HEK293 (cell line): Measurements from ENCODE around the gene FRMD4A.

Experiments used
- CTCF ChIA-PET: fragments of 350-600 bp; formaldehyde crosslinking; extraction: SDS; loops from one replicate; lab custom pipeline; 2021; ENCODE audit warnings: antibody characterized with exemption; lab: Yijun Ruan, JAX
- POLR2A ChIA-PET: fragments of 300-600 bp; formaldehyde crosslinking; extraction: SDS; loops from one replicate; lab custom pipeline; 2020; ENCODE audit warnings: antibody characterized with exemption, inconsistent platforms; lab: Yijun Ruan, JAX
- H3K27ac ChIP-seq: fragments of 200-500 bp; sonication (Bioruptor generic); 2 replicates; pipeline ENCODE4 v1.5.1; 2014; ENCODE audit warnings: low read depth, low read length, control low read depth, inconsistent platforms; ENCODE audit errors: extremely low read depth
- H3K36me3 ChIP-seq, 2 experiments: fragments of 200-500 bp in 1 of 2; sonication (Bioruptor generic) in 1 of 2; 1 replicate in 1 of 2; 2 replicates in 1 of 2; pipeline ENCODE4 v1.5.1; 2014 to 2017; ENCODE audit warnings: inconsistent platforms in 2 of 2, low read length in 2 of 2; ENCODE audit not compliant: control insufficient read depth in 2 of 2, insufficient read depth in 1 of 2
- H3K4me1 ChIP-seq: fragments of 200-500 bp; sonication (Bioruptor generic); 2 replicates; pipeline ENCODE4 v1.5.1; 2014; ENCODE audit warnings: mild to moderate bottlenecking, low read length, inconsistent platforms; ENCODE audit not compliant: control insufficient read depth, insufficient read depth
- H3K4me3 ChIP-seq: 2 replicates; pipeline ENCODE4 v1.5.1; 2011; ENCODE audit warnings: low read depth, mild to moderate bottlenecking, control low read depth, low read length, moderate library complexity
- H3K9me3 ChIP-seq: fragments of 200-500 bp; sonication (Bioruptor generic); 2 replicates; pipeline ENCODE4 v1.5.1; 2014; ENCODE audit warnings: low read depth, low read length, inconsistent platforms; ENCODE audit not compliant: control insufficient read depth, insufficient read depth
- BCL6B ChIP-seq: fragments of 450-650 bp; formaldehyde crosslinking; IDR thresholded peaks from 2 replicates; pipeline ENCODE4 v1.5.1; 2017; ENCODE audit warnings: missing biosample characterization, missing genetic modification characterization
- KLF8 ChIP-seq: fragments of 450-650 bp; formaldehyde crosslinking; IDR thresholded peaks from 2 replicates; pipeline ENCODE4 v1.5.1; 2016; ENCODE audit warnings: missing biosample characterization, missing genetic modification characterization
- KLF9 ChIP-seq: fragments of 450-650 bp; formaldehyde crosslinking; IDR thresholded peaks from 2 replicates; pipeline ENCODE4 v1.5.1; 2016; ENCODE audit warnings: missing biosample characterization, missing genetic modification characterization, low read depth
- OVOL3 ChIP-seq: fragments of 450-650 bp; formaldehyde crosslinking; IDR thresholded peaks from 2 replicates; pipeline ENCODE4 v1.5.1; 2016; ENCODE audit warnings: missing biosample characterization, missing genetic modification characterization
- PRDM1 ChIP-seq: fragments of 450-650 bp; formaldehyde crosslinking; IDR thresholded peaks from 2 replicates; pipeline ENCODE4; 2016; ENCODE audit warnings: missing biosample characterization, missing genetic modification characterization
- PRDM10 ChIP-seq: fragments of 450-650 bp; formaldehyde crosslinking; IDR thresholded peaks from 2 replicates; pipeline ENCODE4 v1.5.1; 2016; ENCODE audit warnings: missing biosample characterization, missing genetic modification characterization
- REPIN1 ChIP-seq: fragments of 450-650 bp; formaldehyde crosslinking; IDR thresholded peaks from 2 replicates; pipeline ENCODE4 v1.5.1; 2017; ENCODE audit warnings: missing biosample characterization, missing genetic modification characterization, low read depth
- SCRT2 ChIP-seq: fragments of 450-650 bp; formaldehyde crosslinking; IDR thresholded peaks from 2 replicates; pipeline ENCODE4 v1.5.1; 2016; ENCODE audit warnings: missing biosample characterization, missing genetic modification characterization
- TRIM28 ChIP-seq: IDR thresholded peaks from 2 replicates; pipeline ENCODE4 v1.6.1; 2011; ENCODE audit warnings: low read length, control low read depth, borderline replicate concordance
- ZBTB20 ChIP-seq: fragments of 450-650 bp; formaldehyde crosslinking; IDR thresholded peaks from 2 replicates; pipeline ENCODE4 v1.5.1; 2016; ENCODE audit warnings: missing biosample characterization, missing genetic modification characterization
- ZBTB21 ChIP-seq: fragments of 450-650 bp; formaldehyde crosslinking; IDR thresholded peaks from 2 replicates; pipeline ENCODE4 v1.5.1; 2017; ENCODE audit warnings: missing biosample characterization, missing genetic modification characterization
- ZBTB48 ChIP-seq: fragments of 450-650 bp; formaldehyde crosslinking; IDR thresholded peaks from 2 replicates; pipeline ENCODE4 v1.5.1; 2016; ENCODE audit warnings: missing biosample characterization, missing genetic modification characterization
- ZFP69B ChIP-seq: fragments of 450-650 bp; formaldehyde crosslinking; IDR thresholded peaks from 2 replicates; pipeline ENCODE4 v1.5.1; 2016; ENCODE audit warnings: missing biosample characterization, missing genetic modification characterization
- ZNF146 ChIP-seq: fragments of 450-650 bp; formaldehyde crosslinking; IDR thresholded peaks from 2 replicates; pipeline ENCODE4 v1.5.1; 2016; ENCODE audit warnings: missing biosample characterization, missing genetic modification characterization
- ZNF280D ChIP-seq: fragments of 450-650 bp; formaldehyde crosslinking; IDR thresholded peaks from 2 replicates; pipeline ENCODE4 v1.5.1; 2016; ENCODE audit warnings: missing biosample characterization, missing genetic modification characterization
- ZNF335 ChIP-seq: fragments of 450-650 bp; formaldehyde crosslinking; conservative IDR thresholded peaks from 2 replicates; pipeline ENCODE4 v1.5.1; 2016; ENCODE audit warnings: missing biosample characterization, missing genetic modification characterization
- ZNF354C ChIP-seq: fragments of 450-650 bp; formaldehyde crosslinking; IDR thresholded peaks from 2 replicates; pipeline ENCODE4 v1.5.1; 2016; ENCODE audit warnings: missing biosample characterization, missing genetic modification characterization, low read depth, borderline replicate concordance
- ZNF513 ChIP-seq: fragments of 450-650 bp; IDR thresholded peaks from 2 replicates; pipeline ENCODE4 v1.5.1; 2018; ENCODE audit warnings: missing biosample characterization, missing genetic modification characterization
- ZNF544 ChIP-seq: fragments of 450-650 bp; formaldehyde crosslinking; IDR thresholded peaks from 2 replicates; pipeline ENCODE4 v1.5.0; 2017; ENCODE audit warnings: missing biosample characterization, missing genetic modification characterization
- ZNF548 ChIP-seq: fragments of 450-650 bp; formaldehyde crosslinking; IDR thresholded peaks from 2 replicates; pipeline ENCODE4 v1.5.1; 2016; ENCODE audit warnings: missing biosample characterization, missing genetic modification characterization
- ZNF549 ChIP-seq: fragments of 450-650 bp; IDR thresholded peaks from 2 replicates; pipeline ENCODE4 v1.5.1; 2018; ENCODE audit warnings: missing biosample characterization, missing genetic modification characterization, mild to moderate bottlenecking, inconsistent platforms, moderate library complexity
- ZNF558 ChIP-seq: fragments of 450-650 bp; formaldehyde crosslinking; IDR thresholded peaks from 2 replicates; pipeline ENCODE4 v1.5.1; 2016; ENCODE audit warnings: missing biosample characterization, missing genetic modification characterization
- ZNF600 ChIP-seq: fragments of 450-650 bp; formaldehyde crosslinking; IDR thresholded peaks from 2 replicates; pipeline ENCODE4 v1.5.1; 2016; ENCODE audit warnings: missing biosample characterization, missing genetic modification characterization
- ZNF610 ChIP-seq: fragments of 450-650 bp; formaldehyde crosslinking; IDR thresholded peaks from 2 replicates; pipeline ENCODE4 v1.5.1; 2016; ENCODE audit warnings: missing biosample characterization, missing genetic modification characterization, borderline replicate concordance
- TF ChIP-seq, protein P1 (sequence below): IDR thresholded peaks from 2 replicates; pipeline ENCODE4 v1.6.1; 2011; ENCODE audit warnings: mild to moderate bottlenecking, low read depth, low read length, borderline replicate concordance

Gene FRMD4A

DNA sequence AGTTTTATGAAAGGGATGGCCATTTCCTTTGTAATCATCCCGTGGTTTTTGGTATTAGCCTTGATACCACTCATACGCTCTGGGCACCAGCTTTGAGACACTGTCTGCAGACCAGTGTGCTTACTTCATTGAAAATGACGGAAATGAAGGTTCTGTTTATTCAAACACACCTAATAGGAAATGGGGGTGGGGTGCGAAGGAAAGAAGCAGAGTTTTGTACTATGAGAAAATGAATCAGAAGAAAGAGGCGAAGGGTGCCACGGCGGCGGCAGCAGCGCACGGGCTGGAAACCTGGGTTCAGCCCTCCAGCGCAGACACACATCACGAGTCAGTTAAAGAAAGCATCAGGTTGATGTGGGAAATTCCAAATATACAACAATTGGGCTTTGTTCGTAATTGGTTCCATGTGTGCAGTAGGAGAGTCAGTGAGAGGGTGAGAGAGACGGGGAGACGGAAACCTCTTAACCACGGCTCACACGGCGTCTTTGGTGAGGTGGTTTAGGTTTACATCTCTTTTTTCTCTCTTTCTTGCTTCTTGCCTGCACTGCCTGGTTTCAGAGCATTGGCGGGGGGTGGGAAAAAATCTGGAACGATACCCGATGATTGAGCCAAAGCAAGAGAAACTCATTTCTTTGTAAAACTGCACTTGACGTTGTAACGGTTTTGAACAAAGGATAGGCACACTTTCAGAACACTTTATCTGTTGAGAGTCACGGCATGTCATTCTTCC lies 321.2 kb downstream of the FRMD4A start (continued):
- peak; percentile 79 for TF ChIP-seq PRDM10 (tag by site-specific recombination)

DNA sequence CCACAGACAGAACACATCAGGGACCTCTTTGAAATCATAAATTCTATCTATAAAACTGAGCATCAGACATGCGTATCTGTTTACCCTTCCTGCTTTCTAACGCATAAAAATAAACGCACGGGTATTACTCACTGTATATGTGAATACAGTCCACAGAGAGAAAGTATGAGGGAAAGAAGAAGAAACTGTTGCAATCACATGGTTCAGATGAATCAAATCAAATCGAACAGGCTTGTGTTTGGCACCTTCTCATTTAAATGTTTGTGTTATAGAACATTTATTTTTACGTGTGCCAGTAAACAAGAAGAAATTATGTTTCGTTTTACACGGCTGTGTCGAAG lies 322.0 kb downstream of the FRMD4A start:
- peaks cover 9% of the 10 kb centered on the region for H3K4me1 ChIP-seq
- no peak overlapping the region for H3K4me3 ChIP-seq
- POLR2A ChIA-PET = no interaction called here
- no peaks in the 10 kb centered on the region for H3K36me3 ChIP-seq
- no peaks in the 10 kb centered on the region for H3K9me3 ChIP-seq
- CTCF ChIA-PET = interaction anchor here (0.8 kb wide), 1 partner anchor 665 kb away, joined by 3 read pairs; no protein-coding TSS in a partner anchor
- H3K27ac ChIP-seq = peak overlapping the region; percentile 57; the same call in 1 of the 2 replicates
- TF ChIP-seq KLF8 = no peak
- peak; percentile 51; the same call in 1 of the 2 replicates for TF ChIP-seq PRDM1 (tag by site-specific recombination)
- no peak for TF ChIP-seq KLF9
- TF ChIP-seq ZNF549 (tag by site-specific recombination) = peak; percentile 57; the same call in 1 of the 2 replicates
- TF ChIP-seq ZBTB20 (tag by site-specific recombination) = no peak
- TF ChIP-seq TRIM28 = no peak
- no peak; the same call in 1 of the 2 replicates for TF ChIP-seq SCRT2
- no peak for TF ChIP-seq ZNF558 (tag by site-specific recombination)
- no peak for TF ChIP-seq ZBTB48 (tag by site-specific recombination)
- no peak for TF ChIP-seq ZNF354C (tag by site-specific recombination)
- TF ChIP-seq, protein P1, sequence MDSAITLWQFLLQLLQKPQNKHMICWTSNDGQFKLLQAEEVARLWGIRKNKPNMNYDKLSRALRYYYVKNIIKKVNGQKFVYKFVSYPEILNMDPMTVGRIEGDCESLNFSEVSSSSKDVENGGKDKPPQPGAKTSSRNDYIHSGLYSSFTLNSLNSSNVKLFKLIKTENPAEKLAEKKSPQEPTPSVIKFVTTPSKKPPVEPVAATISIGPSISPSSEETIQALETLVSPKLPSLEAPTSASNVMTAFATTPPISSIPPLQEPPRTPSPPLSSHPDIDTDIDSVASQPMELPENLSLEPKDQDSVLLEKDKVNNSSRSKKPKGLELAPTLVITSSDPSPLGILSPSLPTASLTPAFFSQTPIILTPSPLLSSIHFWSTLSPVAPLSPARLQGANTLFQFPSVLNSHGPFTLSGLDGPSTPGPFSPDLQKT = no peak
- no peak for TF ChIP-seq ZNF544 (tag by site-specific recombination)
- no peak for TF ChIP-seq REPIN1 (tag by site-specific recombination)
- TF ChIP-seq ZBTB21 = 0 out of 2 replicates have a peak, but pooled peaks have one; percentile 1
- TF ChIP-seq OVOL3 (tag by site-specific recombination) = no peak
- no peak for TF ChIP-seq ZNF548 (tag by site-specific recombination)
- no peak for TF ChIP-seq ZFP69B
- TF ChIP-seq ZNF146 (tag by site-specific recombination) = no peak
- TF ChIP-seq ZNF280D (tag by site-specific recombination) = no peak
- no peak for TF ChIP-seq ZNF600
- peak; percentile 57 for TF ChIP-seq ZNF335
- TF ChIP-seq ZNF513 (tag by site-specific recombination) = no peak
- TF ChIP-seq BCL6B (tag by site-specific recombination) = 0 out of 2 replicates have a peak, but pooled peaks have one; percentile 34
- TF ChIP-seq ZNF610 (tag by site-specific recombination) = 0 out of 2 replicates have a peak, but pooled peaks have one; percentile 11
